ENCODE data around the gene MORN1.
A peak's percentile ranks its signal among the peaks of the same experiment; 100 is the strongest.
"Not testable (repeated sequence)": the region's sequence is repeated elsewhere in the genome, so short reads cannot be mapped to it uniquely, and the experiment has no call there.

The MORN1 gene

GRCh38 chr1:2391041-2391930, at the start of gene MORN1, which contains the start of gene RER1:
MORN1 (minus strand) TSS chr1:2391554; CDS start chr1:2391533, 21 bp downstream.
RER1 (plus strand) TSS chr1:2391841; CDS start chr1:2395791, 3,950 bp downstream.
- DNase-seq (ENCODE audit: low read depth): peak; percentile 99

- DNase-seq (ENCODE audit: low read depth): not testable (repeated sequence)
Observed at GRCh38 chr1:2440346-2440745, 49.0 kb upstream of the MORN1 start.

DNA sequence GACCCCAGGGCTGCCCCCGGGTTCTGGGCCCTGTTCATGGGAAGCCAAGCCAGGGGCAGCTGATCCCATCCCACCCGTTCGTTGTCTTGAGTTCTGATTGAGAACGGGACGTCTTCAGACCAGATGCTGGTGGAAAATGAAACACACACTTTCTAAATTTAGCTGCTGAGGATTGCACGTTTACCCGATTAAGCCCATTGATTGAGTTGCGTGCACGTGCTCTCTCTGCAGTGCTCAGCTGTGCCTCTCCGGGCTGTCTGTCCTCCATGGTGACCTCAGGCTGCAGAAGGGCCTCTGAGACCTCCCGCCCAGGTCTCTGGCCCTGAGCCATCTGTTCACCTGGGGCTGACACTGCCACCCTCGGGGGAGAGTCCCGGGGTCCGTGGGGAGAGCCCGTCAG, 48.0 kb upstream of the MORN1 start:
- DNase-seq (ENCODE audit: low read depth): no peak

DNA sequence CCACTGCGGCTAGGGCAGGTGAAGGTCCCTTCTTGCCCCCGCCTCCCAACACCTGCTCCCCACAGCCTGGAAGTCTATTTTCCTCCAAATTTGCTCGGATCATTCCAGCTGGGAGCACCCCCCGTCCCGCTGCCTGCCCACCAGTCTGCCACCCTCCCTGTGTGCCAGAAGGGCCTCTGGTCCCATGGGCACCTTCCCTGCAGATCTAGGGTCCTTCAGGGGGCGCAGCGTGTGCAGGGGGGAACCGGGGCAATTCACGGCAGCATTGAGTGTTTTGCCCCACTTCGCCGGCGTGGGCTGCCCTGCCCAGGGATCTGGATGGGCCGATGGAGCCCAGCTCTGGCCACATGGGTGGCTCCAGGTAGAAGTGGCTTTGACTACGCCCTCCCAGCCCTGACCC, 47.3 kb upstream of the MORN1 start:
- no peak for DNase-seq (ENCODE audit: low read depth)

DNA sequence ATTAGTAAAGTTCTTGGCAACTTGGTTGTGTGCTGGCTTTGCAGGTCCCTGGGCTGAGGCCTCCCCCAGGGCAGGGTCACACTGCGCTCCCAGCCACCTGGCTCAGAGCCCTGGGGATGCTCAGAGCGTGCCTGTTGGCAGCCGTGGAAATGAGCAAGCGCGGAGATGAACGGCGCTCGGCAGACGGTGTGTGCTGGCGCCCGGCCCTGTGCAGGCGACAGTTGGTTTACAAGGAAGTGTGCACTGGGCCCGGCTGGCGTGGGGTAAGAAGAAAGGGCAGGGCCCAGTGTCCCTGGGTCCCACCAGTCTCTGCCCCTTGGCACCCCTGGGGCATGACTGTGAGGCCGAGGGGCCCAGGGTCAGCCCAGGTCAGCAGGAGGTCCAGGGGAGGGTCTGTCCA, 46.7 kb upstream of the MORN1 start:
- DNase-seq (ENCODE audit: low read depth): no peak

GRCh38 chr1:2437617-2438016, 46.3 kb upstream of the MORN1 start:
- no peak for DNase-seq (ENCODE audit: low read depth)

- DNase-seq (ENCODE audit: low read depth): no peak
Observed at GRCh38 chr1:2436876-2437275, 45.5 kb upstream of the MORN1 start.

- no peak for DNase-seq (ENCODE audit: low read depth)
Observed at GRCh38 chr1:2435746-2436355, 44.5 kb upstream of the MORN1 start.

- no peak for DNase-seq (ENCODE audit: low read depth)
Observed at GRCh38 chr1:2435091-2435490, 43.7 kb upstream of the MORN1 start.

DNA sequence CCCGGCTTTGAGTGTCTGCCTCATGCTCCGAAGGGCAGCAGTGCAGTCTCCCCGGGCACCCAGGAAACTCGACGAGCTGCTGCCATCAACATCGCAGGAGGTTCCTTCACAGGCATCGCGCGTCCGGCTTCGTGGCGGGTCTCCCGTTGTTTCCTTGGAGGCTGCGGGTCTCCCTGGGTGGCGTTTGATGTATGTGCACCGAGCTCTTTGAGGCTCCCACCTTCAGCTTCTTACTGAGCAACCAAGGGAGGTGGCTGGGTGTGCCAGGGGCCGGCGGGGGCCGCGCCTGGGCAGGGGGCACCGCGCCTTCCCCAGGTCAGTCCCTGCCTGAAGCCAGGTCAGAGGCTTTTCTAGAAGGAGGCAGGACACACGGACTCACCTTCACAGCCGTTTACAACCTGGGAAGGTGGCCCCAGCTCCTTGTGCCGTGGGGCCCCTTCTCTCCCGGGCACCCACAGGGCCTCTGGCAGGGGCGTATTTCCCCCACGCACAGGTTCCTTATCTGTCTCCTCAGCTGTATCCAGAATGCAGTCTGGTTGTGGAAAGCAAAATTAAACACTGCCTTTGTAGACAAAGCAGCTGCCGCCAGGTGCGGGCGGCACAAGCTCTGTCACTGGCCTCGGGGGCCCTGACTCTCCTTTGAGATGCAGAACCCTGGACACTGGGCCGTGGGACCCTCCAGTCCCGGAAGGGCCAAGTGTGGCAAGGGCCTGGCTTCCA, 42.7 kb upstream of the MORN1 start:
- no peak for DNase-seq (ENCODE audit: low read depth)

DNA sequence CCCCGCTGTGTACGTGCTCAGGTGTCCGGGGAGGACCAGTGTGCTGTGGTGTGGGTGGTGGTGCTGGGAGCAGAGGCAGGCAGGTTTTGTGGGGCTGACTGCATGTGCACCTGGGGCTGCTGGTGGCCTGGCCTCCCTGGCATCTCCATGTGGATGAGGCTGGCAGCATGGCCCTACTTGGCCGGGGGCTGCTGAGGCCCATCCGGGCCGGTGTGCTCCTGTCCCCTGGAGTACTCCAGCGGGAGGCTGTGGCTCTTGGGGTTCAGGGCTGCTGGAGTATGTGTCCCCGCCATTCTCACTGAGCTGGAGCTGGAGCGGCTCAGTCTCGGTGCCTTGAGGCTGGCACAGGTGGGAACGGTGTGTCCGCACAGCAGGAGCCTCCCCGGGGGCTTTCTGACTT, 41.8 kb upstream of the MORN1 start:
- no peak for DNase-seq (ENCODE audit: low read depth)

DNA sequence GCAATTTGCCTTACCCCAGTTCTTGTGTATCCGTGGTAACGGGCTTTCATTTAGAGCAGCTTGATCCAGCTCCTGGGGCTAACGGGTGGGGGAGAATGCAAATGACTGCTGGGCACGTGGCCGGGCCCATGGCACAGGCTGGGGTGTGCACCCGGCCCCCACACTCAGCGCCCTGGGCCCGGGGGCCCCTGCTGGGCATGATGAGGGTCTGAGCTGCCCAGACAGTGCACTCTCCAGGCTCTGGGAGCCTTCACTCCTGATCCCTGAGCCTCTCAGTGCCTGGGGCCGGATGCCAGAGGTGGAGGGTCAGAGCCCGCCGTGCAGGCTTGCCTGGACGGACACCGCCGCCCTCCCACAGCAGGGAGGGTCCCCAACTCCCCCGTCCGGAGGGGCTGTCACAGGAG, 41.1 kb upstream of the MORN1 start:
- no peak for DNase-seq (ENCODE audit: low read depth)

DNA sequence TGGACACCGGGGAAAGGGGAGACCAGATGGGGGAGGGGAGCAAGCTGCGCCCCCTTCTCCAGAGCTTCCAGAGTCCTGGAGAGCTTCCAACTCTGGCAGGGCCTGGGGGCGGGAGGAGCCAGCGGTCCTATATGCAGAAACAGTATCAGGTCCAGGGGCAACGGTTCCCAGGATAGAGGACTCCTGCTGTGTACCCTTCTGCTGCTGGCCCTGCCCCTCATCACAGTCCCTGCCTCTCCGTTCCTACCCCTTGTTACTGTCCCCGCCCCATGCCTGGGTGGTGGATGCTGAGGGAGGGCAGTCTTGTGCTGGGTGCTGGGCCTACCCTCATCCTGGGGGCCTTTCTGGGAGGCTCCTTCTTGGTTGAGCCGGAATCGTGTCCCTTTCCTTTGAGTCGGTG, 40.2 kb upstream of the MORN1 start:
- DNase-seq (ENCODE audit: low read depth): no peak

DNA sequence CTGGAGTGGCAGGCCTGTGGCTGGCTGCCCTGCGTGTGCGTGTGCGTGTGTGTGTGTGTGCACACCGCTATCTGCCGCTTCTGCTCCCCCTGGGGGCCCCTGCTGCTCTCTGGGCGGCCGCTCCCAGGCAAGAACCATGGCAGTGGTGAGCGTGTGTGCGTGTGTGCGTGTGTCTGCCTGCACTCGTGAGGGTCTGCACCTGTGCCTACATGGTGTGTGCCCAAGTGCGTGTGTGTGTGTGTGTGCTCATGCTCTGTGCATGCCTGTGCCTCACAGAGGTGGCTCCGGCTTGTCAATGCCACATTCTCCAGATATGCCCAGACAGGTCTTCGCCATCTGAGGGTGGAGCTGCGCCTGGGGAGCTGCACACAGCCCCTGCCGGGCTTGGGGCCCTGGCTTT, 39.7 kb upstream of the MORN1 start:
- no peak for DNase-seq (ENCODE audit: low read depth)

DNA sequence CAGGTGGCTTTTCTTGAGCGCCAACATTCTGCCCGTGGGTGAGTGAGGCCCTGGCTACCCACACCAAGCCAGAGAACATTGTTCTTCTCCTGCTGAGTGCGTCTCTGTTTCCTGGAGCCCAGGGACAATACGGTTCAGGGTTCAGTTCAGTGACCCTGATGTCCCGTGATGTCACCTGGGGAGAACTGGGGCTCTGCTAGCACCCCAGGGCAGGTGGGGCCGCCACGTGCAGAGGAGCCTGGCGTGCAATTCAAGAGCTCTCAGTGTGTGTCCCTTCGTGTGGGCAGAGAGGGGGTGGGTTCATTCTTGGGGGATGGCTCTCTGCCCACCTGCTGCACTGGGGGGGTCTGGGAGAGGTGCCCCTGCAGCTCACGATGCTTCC, 39.2 kb upstream of the MORN1 start:
- DNase-seq (ENCODE audit: low read depth): no peak

DNA sequence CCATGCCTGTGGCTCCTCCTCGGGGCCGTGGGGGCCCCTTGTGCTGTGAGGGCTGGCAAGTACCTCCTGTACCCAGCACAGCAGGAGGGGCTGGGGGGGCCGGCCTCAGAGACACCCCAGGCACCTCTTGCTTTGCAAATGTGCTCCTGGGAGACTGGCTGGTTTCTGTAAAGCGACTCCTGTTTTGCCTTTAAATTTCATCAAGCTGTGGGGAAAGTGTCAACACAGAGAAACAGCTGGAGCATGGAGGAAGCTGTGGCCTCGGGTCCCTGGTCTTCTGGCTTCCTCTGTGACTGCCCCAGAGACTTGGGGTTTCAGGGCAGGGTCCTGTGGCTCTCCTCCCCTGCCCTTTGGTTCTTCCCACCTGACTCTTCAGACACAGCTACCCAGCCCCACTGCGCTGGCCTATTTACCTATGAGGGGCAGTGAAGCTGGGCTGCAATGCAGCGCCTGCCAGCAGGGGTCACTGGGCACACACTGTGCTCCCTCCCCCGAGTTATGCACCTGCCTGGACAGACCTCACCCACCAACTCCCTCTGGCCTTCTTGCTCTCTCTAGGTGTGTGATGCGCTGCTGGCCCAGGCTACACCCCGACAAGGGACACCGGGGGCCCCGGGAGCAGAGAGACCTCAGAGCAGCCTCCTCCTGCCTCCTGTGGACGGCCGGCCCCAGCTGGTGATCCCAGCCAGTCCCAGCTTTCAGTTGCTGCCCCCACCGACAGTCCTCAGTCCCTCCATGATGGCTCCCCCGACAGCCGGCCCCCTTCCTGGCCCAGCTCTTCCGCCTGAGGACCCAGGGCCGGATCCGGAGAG, 38.6 kb upstream of the MORN1 start:
- DNase-seq (ENCODE audit: low read depth): no peak

- DNase-seq (ENCODE audit: low read depth): no peak
Observed at GRCh38 chr1:2428490-2428889, 37.1 kb upstream of the MORN1 start.

DNA sequence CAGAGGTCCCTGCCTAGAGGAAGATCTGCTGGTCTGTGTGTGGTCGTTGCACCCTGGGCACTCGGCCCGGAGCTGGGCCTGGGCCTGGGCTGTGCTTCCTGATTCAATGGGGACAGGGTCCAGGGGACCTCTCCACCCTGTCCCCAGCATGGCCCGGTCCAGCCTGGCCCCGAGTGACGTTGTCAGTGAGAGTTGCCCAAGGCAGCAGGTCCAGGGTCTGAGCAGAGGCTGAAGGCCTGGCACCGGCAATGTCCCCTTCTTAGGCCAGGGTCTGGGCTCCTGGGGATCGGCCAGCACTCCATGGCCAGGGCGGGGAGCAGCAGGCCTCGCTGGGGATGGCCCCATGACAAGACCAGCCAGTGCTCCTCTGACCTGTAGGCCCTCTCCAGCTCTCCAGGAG, 36.6 kb upstream of the MORN1 start:
- DNase-seq (ENCODE audit: low read depth): no peak

- no peak for DNase-seq (ENCODE audit: low read depth)
Observed at GRCh38 chr1:2427051-2427450, 35.7 kb upstream of the MORN1 start.

DNA sequence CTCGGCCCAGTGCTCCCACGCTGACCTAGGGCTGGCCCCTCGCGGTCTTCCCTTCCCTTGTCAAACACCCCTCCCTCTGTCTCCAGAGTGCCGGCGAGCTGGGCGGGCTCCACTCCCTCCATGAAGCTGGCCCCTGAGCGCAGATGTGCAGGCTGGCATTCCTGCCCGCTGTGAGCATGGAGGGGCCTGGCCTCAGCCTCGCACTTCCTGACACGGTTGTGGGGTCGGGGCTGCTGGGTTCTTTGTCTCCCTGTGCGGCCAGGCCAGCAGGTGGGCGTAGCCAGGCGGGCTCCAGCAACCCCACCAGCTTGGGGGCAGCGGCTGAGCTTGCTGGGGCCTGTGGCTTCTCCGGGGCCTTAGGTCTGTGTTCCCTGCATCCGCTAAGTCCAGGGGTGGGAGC, 35.2 kb upstream of the MORN1 start:
- DNase-seq (ENCODE audit: low read depth): no peak

DNA sequence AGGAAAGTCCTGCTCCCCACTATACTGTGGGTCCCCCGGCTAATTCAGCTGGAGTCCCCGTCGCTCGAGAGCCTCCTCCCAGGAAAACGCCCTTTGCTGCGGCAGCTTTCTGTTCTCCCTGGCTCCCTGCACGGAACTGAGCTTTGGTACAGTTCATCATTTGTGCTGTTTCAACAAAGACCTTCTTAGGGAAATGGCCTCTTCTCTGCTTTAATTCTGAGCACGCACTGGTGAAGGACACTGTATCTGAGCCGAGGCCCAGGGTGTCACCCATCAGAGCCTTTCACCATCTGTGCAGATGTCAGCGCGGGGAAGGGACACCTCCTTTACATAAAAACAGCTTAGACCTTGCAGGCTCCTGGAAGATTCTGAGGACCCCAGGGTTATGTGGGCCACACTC, 34.5 kb upstream of the MORN1 start:
- no peak for DNase-seq (ENCODE audit: low read depth)

- DNase-seq (ENCODE audit: low read depth): no peak
Observed at GRCh38 chr1:2422523-2422922, 31.2 kb upstream of the MORN1 start.

Measured in ELR (cell line).